GM23248 (cell line): ENCODE measurements around the gene CRACR2A. TPM values are rescaled to one million over a fixed set of nuclear protein-coding genes. Genes with fewer than 3 reads are reported as not detected.

Source experiments
- DNase-seq: peaks from one replicate; pipeline ENCODE4 v3.0.0-alpha.2; 2015
- H2AFZ ChIP-seq: fragments of 200-600 bp; sonication (generic); 2 replicates; pipeline ENCODE4 v1.6.1; 2016; ENCODE audit warnings: antibody characterized with exemption
- H3F3A ChIP-seq: fragments of 200-600 bp; sonication (generic); 2 replicates; pipeline ENCODE4 v1.6.1; 2016; ENCODE audit warnings: mild to moderate bottlenecking, antibody characterized with exemption, mixed run types; ENCODE audit not compliant: insufficient read depth
- H3K27ac ChIP-seq: fragments of 200-600 bp; sonication (generic); 2 replicates; pipeline ENCODE4 v1.5.1; 2016; ENCODE audit warnings: mild to moderate bottlenecking
- H3K27me3 ChIP-seq: fragments of 200-600 bp; sonication (generic); replicated peaks from 2 replicates; pipeline ENCODE4 v1.6.1; 2016; ENCODE audit warnings: mild to moderate bottlenecking; ENCODE audit not compliant: insufficient read depth
- H3K36me3 ChIP-seq: fragments of 200-600 bp; sonication (generic); 2 replicates; pipeline ENCODE4 v1.6.1; 2016; ENCODE audit warnings: low read depth, mild to moderate bottlenecking
- H3K4me1 ChIP-seq: fragments of 200-600 bp; sonication (generic); 2 replicates; pipeline ENCODE4 v1.6.1; 2016; ENCODE audit warnings: mild to moderate bottlenecking; ENCODE audit not compliant: insufficient read depth
- H3K4me2 ChIP-seq: fragments of 200-600 bp; sonication (generic); one replicate; pipeline ENCODE4 v1.6.1; 2016; ENCODE audit warnings: mild to moderate bottlenecking; ENCODE audit not compliant: unreplicated experiment
- H3K4me3 ChIP-seq: fragments of 200-600 bp; sonication (generic); 2 replicates; pipeline ENCODE4 v1.5.1; 2016; ENCODE audit warnings: mild to moderate bottlenecking
- H3K79me2 ChIP-seq: fragments of 200-600 bp; sonication (generic); 2 replicates; pipeline ENCODE4 v1.6.1; 2016; ENCODE audit warnings: mild to moderate bottlenecking; ENCODE audit not compliant: insufficient read depth
- H3K9ac ChIP-seq: fragments of 200-600 bp; sonication (generic); 2 replicates; pipeline ENCODE4 v1.6.1; 2016; ENCODE audit warnings: mild to moderate bottlenecking
- H3K9me2 ChIP-seq: fragments of 200-600 bp; sonication (generic); 2 replicates; pipeline ENCODE4 v1.6.1; 2016; ENCODE audit warnings: mixed run types, mild to moderate bottlenecking, moderate library complexity; ENCODE audit not compliant: insufficient read depth
- H3K9me3 ChIP-seq: fragments of 200-600 bp; sonication (generic); one replicate; pipeline ENCODE4 v1.6.1; 2017; ENCODE audit warnings: low read depth
- H4K20me1 ChIP-seq: fragments of 200-600 bp; sonication (generic); 2 replicates; pipeline ENCODE4 v1.6.0; 2016; ENCODE audit not compliant: insufficient read depth
- EZH2 ChIP-seq: fragments of 200-600 bp; sonication (generic); IDR thresholded peaks from 2 replicates; pipeline ENCODE4 v1.6.1; 2018; ENCODE audit warnings: antibody characterized with exemption, mild to moderate bottlenecking; ENCODE audit not compliant: insufficient read depth, poor library complexity, severe bottlenecking
- EZH2phosphoT487 ChIP-seq: fragments of 200-600 bp; sonication (generic); IDR thresholded peaks from 2 replicates; pipeline ENCODE4 v1.6.1; 2018; ENCODE audit warnings: antibody characterized with exemption, moderate library complexity, mild to moderate bottlenecking, low read depth; ENCODE audit not compliant: insufficient read depth
- WGBS, 2 experiments: methylation state at CpG; one replicate each; pipeline ENCODE4 v1.1.6; 2015 to 2017; ENCODE audit warnings: low lambda C conversion rate in 2 of 2, low coverage in 1 of 2; ENCODE audit errors: missing lambda C conversion rate in 2 of 2; 5-methylcytosine and 5-hydroxymethylcytosine counted together
- in situ Hi-C: fragments of 300-500 bp; cut with MboI; formaldehyde crosslinking; loops from 2 replicates; pipeline ENCODE4 v1.15.0; 2020
- polyA plus RNA-seq: library from polyadenylated mRNA; unstranded; fragments of >200 nt; fragmentation: Nextera tagmentation; extraction: Ambion mirVana; gene quantifications from 2 replicates; pipeline ENCODE4 v1.2.1, GENCODE V29; 2016
- total RNA-seq: library from RNA; depleted of rRNA; stranded (reverse); fragments of >200 nt; shearing (Covaris generic); gene quantifications from 2 replicates; pipeline ENCODE4 v1.2.3, GENCODE V29; 2014

Gene CRACR2A
- total and polyA plus RNA-seq, 2 experiments from 2014 or later, result 1.9 to 2.5 TPM

GRCh38 chr12:3658327-3659163 lies 94.4 kb downstream of the CRACR2A start:
- no peak overlapping the region for H3K27ac ChIP-seq
- no peaks in the 10 kb centered on the region for H4K20me1 ChIP-seq
- H2AFZ ChIP-seq, result no peak overlapping the region
- DNase-seq, result peak; percentile 55
- H3K79me2 ChIP-seq, result no peaks in the 10 kb centered on the region
- in situ Hi-C loops, result no loop called here
- no peak overlapping the region for H3K4me2 ChIP-seq
- H3K27me3 ChIP-seq, result no peaks in the 10 kb centered on the region
- H3K9ac ChIP-seq, result no peak overlapping the region
- TF ChIP-seq EZH2phosphoT487 (no peak), EZH2 (no peak)
- no peaks in the 10 kb centered on the region for H3K36me3 ChIP-seq
- no peak overlapping the region for H3K4me3 ChIP-seq
- H3F3A ChIP-seq, result no peaks in the 10 kb centered on the region
- 56 to 57% methylated on average over 13 of the region's 13 CpGs for WGBS, 2 experiments
- no peaks in the 10 kb centered on the region for H3K4me1 ChIP-seq
- no peaks in the 10 kb centered on the region for H3K9me2 ChIP-seq
- H3K9me3 ChIP-seq, result no peaks in the 10 kb centered on the region

DNA sequence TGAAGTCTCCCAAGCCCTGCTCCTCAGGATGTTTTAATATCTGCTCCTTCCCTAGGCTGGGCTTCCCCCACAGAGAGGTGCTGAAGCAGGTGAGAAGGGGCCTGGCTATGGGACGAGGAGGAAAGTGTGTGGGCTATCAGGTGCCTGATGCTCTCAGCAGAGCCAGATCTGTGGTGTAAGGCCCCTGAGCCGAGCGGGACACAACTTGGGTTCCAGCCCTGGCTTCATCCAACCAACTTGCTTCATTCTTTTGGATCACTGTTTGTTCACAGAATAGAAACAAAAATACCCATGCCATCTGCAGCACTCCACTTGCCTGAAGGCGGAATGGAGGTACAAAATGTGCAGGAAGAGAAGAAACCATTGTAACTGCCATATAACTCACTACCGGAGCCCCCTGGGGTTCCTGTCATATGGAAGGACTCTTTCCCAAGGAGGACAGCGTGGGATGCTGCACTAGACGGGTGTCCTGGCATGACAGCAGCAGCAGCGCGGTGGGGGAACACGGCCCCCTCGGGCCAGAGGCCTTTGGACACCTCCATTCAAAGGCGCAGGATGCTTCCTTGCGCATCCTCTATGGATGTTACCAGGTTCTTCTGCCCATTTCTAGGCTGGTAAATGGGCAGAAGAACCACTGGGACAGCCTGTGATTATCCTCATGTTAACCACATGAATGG lies 95.8 kb downstream of the CRACR2A start:
- no peaks in the 10 kb centered on the region for H3K36me3 ChIP-seq
- H3K4me2 ChIP-seq, result no peak overlapping the region
- DNase-seq, result no peak
- H3K9ac ChIP-seq, result no peak overlapping the region
- no peaks in the 10 kb centered on the region for H4K20me1 ChIP-seq
- H3K9me2 ChIP-seq, result no peaks in the 10 kb centered on the region
- WGBS, 2 experiments, result 93 to 97% methylated on average over 13 of the region's 13 CpGs
- no peak overlapping the region for H2AFZ ChIP-seq
- H3K79me2 ChIP-seq, result no peaks in the 10 kb centered on the region
- H3F3A ChIP-seq, result no peaks in the 10 kb centered on the region
- in situ Hi-C loops, result no loop called here
- no peaks in the 10 kb centered on the region for H3K9me3 ChIP-seq
- H3K4me3 ChIP-seq, result no peak overlapping the region
- H3K27ac ChIP-seq, result no peak overlapping the region
- H3K27me3 ChIP-seq, result no peaks in the 10 kb centered on the region
- no peaks in the 10 kb centered on the region for H3K4me1 ChIP-seq
- TF ChIP-seq EZH2phosphoT487 (no peak), EZH2 (no peak)

- peak; percentile 37 for DNase-seq
- Histone ChIP-seq H3F3A (no peaks in the 10 kb centered on the region), H3K79me2 (no peaks in the 10 kb centered on the region), H3K27me3 (no peaks in the 10 kb centered on the region), H3K27ac (no peak overlapping the region), H3K36me3 (no peaks in the 10 kb centered on the region), H3K9me3 (no peaks in the 10 kb centered on the region), H2AFZ (no peak overlapping the region), H4K20me1 (no peaks in the 10 kb centered on the region), H3K4me1 (no peaks in the 10 kb centered on the region), H3K9ac (no peak overlapping the region), H3K9me2 (no peaks in the 10 kb centered on the region), H3K4me2 (no peak overlapping the region), H3K4me3 (no peak overlapping the region)
- in situ Hi-C loops, result no loop called here
- 47 to 51% methylated on average over 4 of the region's 4 CpGs for WGBS, 2 experiments
- TF ChIP-seq EZH2phosphoT487, result no peak
- TF ChIP-seq EZH2, result no peak
These were observed 97.5 kb downstream of the CRACR2A start for GRCh38 chr12:3655328-3655900.

- H3K79me2 ChIP-seq, result no peaks in the 10 kb centered on the region
- H3K27ac ChIP-seq, result no peak overlapping the region
- no peaks in the 10 kb centered on the region for H3F3A ChIP-seq
- no peak for TF ChIP-seq EZH2phosphoT487
- no peak for TF ChIP-seq EZH2
- DNase-seq, result no peak
- 52% methylated on average over 6 of the region's 6 CpGs for WGBS, 2 experiments
- no peaks in the 10 kb centered on the region for H3K36me3 ChIP-seq
- no peaks in the 10 kb centered on the region for H3K27me3 ChIP-seq
- H2AFZ ChIP-seq, result no peak overlapping the region
- no peaks in the 10 kb centered on the region for H3K9me2 ChIP-seq
- H3K9ac ChIP-seq, result no peak overlapping the region
- in situ Hi-C loops, result no loop called here
- H4K20me1 ChIP-seq, result no peaks in the 10 kb centered on the region
- no peak overlapping the region for H3K4me2 ChIP-seq
- no peak overlapping the region for H3K4me3 ChIP-seq
- no peaks in the 10 kb centered on the region for H3K9me3 ChIP-seq
- no peaks in the 10 kb centered on the region for H3K4me1 ChIP-seq
These were observed 101.1 kb downstream of the CRACR2A start for GRCh38 chr12:3651585-3652424.
